NCI-H2081 (cell line): ENCODE results near the gene TH.
"Not testable (repeated sequence)": the region's sequence is repeated elsewhere in the genome, so short reads cannot be mapped to it uniquely, and the experiment has no call there.

Experiments used
- DNase-seq, 2 experiments: peaks; one replicate each; lab custom pipeline; 2025; lab: John Stamatoyannopoulos, UW

The TH gene

DNA sequence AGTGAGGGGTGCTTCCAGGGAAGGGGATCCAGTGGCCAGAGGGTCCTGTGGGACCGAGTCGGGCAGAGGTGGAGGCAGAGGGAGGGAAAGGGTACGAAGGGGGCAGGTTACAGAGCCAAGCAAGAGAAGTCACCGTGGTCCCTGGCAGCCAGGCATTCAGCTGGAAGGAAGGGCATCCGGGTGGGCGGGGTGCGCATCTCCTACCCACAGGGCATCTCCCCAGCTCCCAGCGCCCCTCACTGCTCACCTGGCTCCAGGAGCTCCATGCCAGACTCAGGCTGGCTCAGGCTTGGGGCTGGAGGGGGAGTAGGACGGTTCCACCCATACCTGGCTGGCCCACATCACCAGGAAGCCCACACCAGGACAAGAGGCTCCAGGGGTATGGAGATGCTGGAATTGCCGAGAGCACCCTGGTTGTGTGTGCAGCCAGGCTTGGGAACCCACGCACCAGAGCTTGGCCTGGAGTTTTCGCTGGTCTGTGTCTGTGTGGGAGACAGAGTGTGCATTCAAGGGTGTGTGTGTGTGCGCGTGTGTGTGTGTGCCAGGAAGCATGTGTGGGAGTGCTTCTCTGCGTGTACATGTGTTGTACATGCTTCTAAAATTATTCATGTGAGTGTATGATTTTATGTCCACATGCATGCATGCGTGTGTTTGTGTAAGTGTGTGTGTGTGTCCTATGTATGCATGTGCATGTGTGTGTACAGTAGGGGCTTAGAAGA lies 6.6 kb upstream of the TH start:
- not testable (repeated sequence) for DNase-seq

DNA sequence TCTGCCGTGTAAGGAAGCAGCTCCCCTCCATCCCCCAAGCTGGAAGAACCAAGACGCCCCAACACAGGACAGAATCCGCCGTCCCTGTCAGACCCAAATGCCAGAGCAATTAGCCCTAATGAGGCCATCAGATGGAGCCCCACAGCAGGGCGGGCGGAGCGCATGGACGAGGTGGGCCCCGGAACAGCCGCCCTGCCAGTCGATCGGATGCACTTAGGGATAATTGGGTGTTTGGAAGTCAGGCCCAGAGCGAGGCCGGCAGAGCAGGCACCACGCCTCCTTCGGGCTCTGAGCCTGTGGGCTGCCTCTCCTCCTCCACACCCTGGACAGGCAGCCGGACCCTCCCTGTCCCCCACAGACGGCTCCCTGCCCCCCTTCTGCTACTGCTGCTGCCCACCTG lies 5.5 kb upstream of the TH start:
- DNase-seq = no peak

DNA sequence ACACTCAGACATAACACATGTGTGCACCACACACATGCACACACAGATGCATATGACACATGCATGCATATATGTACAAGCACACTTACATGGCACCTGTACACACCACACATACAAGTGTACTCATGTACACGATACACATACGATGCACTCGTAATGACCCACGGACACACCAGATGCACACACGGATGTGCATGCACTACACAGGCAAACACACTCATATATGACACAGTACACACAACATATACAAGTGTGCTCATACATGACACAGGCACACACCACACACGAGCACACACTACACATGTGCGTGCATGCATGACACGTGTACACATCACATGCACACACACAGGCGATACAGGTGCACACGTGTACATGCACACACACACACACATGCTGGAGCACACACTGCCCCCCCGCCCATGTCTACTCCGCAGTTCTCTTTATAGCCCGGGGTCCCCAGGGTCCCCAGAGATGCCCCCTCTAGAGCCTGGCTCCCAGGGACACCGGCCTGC lies 4.8 kb upstream of the TH start:
- no peak for DNase-seq

DNA sequence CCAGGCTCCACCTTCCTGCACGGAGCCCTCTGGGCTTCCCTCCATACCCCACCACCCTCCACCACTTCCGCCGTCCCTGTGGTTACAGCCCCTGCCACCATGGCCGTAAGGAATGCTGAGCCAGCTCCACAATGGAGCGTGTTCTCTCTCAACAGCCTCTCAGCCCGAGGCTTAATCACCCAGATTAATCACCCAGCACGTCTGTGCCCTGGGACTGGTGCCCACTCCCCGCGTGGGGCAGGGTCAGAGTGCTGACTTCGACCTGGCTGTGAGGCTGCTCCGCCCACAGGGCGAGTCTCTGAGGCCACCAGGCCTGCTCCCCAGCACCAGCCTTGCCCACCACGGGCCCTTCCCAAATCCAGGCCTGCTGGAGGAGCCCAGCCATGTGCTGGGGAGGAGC lies 4.0 kb upstream of the TH start:
- DNase-seq = no peak

DNA sequence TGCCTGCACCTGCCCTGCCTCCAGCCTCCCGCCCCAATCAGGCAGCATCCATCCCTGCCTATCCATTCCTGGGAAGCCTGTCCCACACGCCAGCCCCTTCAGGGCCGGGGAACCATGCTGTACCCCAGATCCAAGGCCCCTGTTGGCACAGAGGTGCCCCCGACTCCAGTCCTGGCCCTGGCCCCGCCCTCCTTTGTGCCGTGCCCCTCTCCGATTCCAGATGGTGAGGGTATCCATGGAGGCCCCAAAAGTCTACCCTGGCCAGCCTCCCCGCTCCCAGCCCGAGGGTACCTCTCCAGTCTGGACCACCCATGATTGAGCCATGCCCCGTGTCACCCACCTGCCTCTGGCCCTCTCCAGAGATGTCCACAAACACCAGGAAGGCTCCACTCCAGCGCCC lies 2.7 kb upstream of the TH start:
- no peak for DNase-seq

DNA sequence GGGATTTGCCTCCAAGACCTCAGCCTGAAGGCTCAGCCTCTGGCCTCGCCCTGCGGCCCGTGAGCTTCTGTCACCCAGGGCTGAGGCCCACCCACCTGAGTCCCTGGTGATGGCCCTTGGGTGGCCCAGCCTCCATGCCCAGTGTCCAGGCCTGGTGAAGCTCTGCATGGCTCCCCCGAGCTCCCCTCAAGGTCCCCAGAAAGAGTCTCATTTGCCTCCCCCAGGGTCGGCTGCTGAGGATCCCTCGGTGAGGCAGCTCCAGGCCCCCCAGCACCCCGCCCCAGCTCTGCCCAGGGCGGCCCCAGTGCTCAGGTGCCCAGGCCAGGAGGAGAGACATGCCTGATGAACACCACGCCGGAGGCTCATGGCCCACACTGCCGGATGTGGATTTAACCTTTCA lies 2.1 kb upstream of the TH start:
- no peak for DNase-seq

DNA sequence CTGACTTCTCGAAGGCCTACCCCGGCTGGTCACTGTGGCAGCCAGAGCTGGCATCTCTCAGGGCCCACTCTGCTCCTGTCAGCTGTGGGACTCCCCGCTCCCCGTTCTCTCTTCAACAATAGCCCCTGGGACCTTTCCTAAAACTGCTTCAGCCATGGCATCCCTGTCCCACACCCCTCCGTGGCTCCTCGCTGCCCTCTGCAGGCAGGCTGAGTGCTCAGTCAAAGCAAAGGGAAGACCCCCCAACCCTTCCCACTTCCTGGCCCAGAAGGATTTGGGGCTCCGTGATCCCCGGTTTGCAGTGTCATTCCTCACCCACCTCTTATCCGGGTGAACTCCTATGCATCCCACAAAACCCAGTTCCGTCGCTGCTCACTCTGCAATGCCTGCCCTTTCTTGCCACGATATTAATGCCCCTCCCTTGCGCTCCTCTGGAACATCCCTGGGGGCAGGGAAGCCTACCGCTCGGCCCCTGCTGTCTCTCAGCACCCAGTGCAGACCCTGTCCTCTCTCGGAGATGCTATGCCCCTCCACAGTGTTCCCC lies 1.6 kb upstream of the TH start:
- DNase-seq = no peak

DNA sequence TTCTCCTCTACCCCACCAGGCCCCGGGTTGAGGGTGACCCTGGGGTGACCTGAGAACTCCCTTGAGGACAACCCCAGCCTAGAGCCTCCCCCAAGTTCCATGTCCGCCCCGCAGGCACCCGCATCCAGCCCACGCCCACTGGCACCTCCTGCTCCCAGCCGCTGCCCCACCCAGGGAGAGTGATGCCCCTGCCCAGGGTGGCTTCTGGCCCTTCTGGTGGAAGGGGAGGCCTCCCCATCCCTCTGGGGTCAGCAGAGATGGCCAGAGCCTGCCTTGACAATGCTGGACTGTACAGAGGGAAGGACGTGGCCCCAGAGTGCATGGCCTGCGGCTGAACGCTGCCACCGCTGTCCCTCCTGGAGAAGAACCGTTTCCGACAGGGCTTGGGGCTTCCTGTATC lies 1.1 kb upstream of the TH start:
- no peak for DNase-seq

DNA sequence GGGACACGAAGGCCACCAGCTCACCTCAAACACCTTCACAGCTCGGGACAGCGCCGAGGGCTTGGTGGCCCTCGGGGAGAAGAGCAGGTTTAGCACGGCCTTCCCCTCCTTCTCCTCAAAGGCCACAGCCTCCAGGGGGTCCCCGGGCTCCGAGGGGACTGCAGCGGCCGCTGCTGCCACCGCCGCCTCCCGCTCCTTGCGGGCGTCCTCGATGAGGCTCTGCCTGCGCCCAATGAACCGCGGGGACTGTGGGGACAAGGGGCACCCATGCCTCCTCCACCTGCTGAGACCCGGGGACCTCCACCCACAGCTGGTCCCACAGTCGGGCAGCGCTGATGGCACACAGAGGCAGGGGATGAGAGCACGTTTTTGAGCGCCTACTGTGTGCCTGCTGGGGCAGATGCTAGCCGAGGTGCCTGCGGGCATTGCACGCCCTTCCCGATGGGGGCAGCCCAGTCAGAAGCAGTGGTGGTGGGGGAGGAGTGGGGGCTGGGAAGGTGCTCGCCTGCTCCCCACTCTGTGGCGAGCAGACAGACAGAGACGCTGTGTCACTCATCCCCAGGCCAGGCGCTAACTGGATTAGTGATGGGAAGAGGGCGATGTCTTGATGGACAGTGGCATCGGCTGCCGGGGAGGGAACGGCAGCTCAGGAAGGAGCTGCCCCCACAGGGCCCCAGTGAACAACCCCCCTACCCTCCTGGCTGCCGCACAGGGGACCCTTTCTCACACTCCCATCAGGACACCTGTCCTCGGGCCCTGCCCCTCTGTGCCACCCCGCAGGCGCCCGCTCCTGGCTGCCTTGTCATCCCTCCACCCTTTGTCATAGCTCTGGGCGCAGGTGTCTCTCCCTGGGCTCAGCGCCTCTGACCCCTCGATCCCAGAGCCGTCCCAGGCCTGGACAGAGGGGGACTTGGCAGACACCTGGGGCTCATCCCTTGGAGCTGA lies 1.7 kb downstream of the TH start:
- DNase-seq = no peak

DNA sequence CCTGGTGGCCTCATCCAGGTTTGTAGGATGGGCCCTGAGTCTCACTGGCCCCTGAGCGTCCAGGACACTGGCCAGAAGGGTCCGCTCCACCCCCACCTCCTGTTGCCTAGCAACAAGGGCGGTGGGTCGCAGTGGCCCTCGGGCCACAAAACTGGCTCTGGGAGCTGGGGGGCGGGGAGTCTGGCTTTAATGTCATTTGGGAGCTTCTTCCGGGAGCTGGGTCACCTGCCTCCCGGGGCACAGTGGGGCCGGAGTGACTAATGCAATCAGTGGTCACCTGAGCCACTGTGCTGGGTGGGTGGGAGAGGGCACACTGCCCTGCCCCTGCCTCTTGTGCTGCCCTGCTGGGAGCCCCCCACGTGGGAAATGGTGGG lies 2.6 kb downstream of the TH start:
- DNase-seq = no peak

DNA sequence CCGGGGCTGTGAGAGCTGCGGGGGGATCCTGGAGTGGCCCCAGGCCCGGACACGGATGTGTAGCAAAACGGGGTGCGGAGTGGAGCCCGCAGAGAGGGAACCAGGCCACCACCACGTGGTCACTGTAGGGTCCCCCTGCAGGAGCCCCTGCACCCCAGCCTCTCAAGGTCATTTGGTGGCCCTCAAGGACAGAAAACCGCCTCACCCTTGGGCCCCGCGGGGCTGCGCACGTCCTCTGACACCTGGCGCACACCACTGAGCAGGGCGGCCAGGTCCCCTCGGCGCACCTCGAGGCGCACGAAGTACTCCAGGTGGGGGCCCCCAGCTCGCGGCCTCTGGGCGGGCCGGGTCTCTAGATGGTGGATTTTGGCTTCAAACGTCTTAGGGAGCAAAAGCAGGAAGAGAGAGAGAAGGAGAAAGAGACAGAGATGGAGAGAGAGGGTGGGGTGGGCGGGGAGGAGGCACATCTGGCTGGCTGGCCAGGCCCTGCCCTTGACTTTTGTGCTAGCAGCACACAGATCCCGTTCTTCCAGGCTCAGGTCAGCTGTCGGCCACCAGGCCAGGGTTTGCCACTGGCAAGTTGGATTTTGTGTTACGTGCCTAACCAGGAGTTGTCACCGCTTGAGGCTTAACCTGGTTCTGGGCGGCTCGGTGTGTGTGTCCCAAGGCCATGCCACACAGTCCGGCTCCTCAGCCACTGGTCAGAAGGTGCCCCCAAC lies 3.2 kb downstream of the TH start:
- DNase-seq = no peak

DNA sequence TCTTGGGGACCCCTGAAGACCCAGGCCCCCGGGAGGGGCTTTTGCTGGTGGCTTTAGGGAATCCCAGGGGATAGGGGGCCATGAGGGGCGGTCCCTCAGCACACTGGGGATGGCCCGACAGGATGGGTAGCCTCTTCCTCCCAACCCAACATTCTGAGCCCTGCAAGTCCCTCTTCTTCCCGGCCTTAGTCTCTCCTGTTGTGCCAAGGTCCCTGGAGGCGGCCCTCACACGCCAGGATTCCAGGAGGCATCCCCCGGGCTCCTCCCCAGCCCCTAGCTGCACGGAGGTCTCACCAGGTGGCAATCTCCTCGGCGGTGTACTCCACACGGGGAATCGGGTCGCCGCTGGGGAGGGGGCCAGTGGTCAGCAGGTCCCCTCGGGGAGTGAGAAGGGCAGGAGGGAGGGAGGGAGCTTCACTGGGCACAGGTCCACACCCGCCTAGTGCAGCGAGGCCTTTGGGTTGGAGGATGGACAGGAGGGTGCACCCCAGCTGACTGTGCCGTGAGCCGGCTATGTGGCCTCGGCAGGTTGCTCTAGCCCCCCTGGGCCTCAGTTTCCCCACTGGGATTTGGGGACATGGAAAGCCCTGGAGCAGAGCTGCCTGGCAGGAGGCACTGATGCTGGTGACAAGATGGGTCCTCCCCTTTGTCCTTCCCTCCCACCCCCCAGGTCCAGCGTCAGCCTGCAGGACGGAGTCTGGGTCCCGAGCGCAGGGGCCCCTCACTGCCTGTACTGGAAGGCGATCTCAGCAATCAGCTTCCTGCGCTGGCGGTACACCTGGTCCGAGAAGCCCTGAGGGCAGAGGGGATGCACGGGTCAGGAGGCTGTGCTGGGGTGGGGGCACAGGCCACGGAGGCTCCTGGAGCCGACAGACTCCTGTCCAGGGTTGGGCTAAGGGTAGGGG lies 4.2 kb downstream of the TH start:
- DNase-seq = no peak

DNA sequence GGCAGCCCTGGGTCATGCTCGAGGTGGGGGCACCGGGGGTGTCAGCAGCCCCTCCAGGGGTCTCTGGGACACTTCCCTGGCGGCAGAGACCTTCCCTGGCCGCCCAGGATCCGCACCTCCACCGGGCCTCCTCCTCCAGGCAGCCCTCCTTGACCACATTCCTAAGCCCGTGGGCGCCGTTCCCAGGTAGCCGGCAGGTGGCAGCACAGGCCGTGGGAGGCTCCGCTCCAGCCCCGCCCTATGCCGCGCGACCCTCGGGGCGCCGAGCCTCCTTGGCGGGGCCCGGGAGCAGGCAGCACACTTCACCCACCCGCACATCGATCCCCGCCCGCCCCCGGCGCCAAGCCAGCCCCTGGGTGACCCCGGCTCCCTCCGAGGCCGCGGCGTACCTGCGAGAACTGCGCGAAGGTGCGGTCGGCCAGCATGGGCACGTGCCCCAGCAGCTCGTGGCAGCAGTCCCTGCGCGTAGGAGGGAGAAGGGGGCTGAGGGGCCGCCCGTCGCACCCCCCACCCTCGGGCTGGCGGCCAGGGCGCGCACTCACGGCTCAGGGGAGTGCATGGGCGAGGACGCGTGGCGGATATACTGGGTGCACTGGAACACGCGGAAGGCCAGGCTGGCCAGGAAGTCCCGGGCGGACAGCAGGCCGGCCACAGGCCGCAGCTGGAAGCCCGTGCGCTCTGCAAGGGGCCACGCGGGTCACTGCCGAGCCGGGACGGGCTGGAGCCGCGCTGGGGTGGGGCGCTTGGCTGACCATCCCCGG lies 5.3 kb downstream of the TH start:
- peak in 1 of 2 experiments; percentile 22 for DNase-seq

DNA sequence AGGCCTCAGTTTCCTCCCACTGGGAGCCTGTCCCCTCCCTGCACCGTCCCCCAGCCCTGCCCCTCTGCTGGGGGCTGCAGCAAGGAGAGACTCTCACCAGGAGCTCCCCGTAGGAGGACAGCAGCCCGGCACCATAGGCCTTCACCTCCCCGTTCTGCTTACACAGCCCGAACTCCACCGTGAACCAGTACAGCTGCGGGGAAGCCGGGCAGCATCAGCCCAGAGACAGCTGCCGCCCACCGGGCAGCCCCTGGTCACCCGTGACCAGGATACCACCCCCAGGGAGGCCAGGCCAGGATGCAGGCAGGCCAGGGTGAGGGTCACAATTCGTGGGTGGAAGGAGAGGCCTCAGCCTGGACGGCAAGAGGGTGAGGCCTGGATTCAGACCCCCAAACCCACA lies 6.0 kb downstream of the TH start:
- DNase-seq = no peak

DNA sequence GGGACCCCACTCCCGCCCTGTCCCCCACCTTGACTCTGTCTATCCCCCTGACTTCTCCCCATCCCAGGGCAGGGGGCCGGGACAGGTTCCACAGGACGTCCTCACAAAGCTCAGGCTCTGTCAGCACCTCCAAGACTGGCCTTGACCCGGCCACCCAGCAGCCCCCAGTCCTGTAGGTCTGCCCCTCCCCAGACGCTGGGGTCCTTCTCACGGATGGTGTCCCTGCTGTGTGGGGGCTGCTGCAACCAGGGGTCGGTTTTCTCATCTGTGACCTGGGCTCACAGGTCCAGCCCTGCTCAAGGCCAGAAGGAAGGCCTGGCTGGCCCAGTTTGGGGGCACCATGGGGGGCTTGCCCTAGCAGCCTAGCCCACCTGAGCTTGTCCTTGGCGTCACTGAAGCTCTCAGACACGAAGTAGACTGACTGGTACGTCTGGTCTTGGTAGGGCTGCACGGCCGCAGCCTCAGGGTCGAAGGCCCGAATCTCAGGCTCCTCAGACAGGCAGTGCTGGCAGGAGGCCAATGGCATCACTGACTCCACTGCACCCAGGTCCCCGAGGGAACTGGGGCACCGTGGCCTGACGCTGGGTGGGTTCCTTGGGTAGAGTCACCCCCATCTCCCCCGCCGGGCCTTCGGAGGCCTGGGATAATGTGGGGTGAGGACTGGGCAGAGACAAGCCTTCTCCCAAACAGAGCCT lies 6.6 kb downstream of the TH start:
- no peak for DNase-seq

DNA sequence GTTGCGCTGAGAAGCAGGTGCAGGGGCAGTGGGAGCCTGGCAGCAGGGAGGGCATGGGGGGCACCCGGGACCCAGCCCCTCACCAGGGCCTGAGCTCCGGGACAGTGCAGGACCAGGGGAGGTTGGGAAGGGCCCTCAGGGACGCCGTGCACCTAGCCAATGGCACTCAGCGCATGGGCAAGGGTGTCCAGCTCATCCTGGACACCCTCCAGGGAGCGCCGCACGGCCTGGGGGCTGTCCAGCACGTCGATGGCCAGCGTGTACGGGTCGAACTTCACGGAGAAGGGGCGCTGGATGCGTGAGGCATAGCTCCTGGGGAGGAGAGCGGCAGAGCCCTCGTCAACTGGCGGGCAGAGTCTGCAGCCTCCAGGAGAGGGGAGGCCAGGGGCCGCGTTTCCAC lies 7.5 kb downstream of the TH start:
- DNase-seq = no peak

DNA sequence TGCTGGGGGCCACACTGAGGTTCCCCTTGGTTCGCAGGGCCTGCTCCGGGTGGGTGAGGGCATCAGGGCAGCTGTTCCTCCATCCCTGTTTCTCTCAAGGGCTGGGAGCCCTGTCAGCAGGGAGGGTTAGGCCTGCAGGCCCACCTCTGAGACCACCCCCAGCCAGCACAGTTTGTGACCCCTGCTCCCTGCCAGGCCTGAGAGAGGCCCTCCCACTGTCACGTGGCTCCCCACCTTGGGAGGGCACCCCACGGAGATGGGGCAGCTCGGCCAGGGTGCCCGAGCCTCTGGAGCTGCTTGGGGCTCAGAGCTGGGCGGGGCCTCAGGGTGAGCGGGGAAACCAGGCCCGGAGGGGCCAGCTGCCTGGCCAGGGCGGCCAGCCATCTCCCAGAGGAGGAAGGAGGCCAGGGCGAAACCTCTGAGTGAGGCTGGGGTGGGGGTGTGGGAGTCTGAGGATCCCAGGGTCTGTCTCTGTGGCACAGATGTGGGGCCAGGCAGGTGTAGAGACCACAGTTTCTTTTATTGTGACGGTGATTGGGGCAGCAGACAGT lies 8.1 kb downstream of the TH start:
- no peak for DNase-seq

DNA sequence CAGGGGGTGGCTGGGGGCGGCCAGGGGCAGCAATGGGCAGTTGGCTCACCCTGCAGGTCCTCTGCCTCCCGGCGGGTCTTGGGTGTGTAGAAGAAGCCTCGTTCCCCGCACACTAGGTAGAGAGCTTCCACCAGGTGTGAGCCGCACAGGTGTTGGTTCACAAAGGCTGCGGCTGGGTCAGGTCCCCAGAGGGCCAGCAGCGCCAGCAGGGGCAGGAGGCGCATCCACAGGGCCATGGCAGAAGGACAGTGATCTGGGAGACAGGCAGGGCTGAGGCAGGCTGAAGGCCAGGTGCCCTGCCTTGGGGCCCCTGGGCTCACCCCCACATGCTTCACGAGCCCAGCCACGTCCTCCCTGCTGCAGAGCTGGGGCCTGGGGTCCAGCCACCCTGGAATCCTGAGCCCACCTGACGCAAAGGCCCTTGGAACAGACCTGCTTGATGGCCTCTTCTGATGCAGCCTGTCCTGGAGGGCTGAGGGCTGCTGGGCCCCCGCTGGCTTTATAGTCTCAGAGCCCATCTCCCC lies 10.8 kb downstream of the TH start, which contains the start of gene INS:
Gene INS (minus strand): TSS at position 474 of the 524 bp plus-strand sequence. CDS start 238 bp downstream, at position 236.
- DNase-seq = no peak
